Globus pallidus (tissue), 1 donor: ENCODE results near the gene F5.
"Not testable (repeated sequence)": the region's sequence is repeated elsewhere in the genome, so short reads cannot be mapped to it uniquely, and the experiment has no call there.

Source experiments
- DNase-seq: peaks from one replicate; pipeline ENCODE4 v3.0.0-alpha.2; 2015; ENCODE audit warnings: low spot score

Gene F5

GRCh38 chr1:169508432-169509338 is 77.6 kb downstream of the F5 start:
- DNase-seq: no peak

- no peak for DNase-seq
These were observed 78.9 kb downstream of the F5 start for GRCh38 chr1:169507413-169507812.

- not testable (repeated sequence) for DNase-seq
These were observed 82.7 kb downstream of the F5 start for GRCh38 chr1:169503601-169504000.

GRCh38 chr1:169499807-169500206 is 86.5 kb downstream of the F5 start:
- DNase-seq: no peak

DNA sequence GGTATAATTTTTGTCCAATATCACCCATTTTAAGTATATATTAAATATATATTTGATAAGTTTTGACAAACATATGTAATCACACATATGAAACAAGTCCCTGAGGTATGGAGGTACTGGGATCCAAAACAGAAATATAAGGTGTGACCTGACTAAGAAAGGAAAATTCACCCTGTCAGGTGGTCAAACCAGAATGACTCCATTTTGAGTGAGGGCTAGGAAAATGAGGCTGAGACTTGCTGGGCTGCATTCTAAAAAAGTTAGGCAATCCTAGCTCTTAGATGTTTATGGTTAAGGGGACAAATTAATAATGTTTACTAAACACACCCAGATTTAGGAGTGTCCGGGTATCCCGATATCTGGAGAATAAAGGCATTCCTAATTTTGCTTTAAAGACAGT is 89.0 kb downstream of the F5 start:
- no peak for DNase-seq

- no peak for DNase-seq
These were observed 90.4 kb downstream of the F5 start for GRCh38 chr1:169495916-169496315.

GRCh38 chr1:169495046-169495775 is 91.1 kb downstream of the F5 start:
- DNase-seq: no peak

DNA sequence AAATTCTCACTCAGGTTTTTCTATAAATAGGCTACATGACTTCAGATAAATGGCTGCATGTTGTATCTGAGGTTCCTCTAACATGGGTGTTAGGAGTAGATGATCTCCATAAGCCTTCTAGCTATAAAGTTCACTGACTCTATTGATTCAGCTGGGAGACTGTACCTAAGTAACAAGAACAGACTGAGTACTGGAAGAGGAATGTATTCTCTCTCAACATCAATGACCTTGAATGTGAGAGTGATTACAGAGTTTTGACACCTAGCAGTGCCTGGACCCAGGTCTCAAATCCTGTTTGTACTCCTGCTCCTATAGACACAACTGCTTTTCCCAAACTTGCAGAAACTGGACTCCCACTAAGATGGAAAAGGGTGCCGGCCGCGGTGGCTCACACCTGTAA is 91.9 kb downstream of the F5 start:
- no peak for DNase-seq

DNA sequence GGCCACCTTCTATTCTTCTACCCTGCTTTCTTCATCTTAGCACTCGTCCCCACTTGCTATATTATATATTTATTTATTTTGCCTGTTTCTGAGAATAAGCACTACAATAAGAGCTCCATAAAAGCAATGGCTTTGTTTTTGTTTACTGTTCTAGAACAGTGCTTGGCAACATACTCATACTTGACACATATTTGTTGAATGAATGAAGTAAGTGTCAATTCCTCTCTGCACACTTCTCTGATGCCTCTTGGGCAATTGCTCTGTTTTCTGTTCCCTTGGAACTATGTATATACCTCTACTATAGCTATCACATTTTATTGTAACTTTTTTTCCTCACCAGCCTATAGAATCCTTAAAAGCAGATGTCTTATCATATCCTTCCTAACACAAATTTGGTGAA is 93.0 kb downstream of the F5 start:
- DNase-seq: no peak

DNA sequence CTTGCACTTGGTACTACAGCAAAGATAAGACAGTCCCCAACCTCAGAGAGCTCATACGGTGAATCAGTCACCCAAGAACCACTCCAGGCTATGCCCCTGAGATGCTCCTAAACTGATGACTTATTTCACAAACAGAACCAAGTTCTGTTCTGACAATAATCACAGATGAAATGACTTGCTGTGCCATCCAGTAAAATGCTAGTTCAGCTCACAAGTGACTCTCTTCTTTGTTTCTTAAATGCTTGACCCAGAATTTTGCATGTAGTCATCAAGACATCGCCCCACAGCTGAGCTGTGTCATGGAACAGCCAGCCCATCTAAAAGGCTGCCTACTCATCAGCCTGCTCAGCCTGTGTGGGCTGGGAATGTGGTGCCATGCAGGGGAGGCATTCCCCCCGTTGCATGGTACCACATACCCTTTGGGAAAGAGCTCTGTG is 94.4 kb downstream of the F5 start:
- no peak for DNase-seq

DNA sequence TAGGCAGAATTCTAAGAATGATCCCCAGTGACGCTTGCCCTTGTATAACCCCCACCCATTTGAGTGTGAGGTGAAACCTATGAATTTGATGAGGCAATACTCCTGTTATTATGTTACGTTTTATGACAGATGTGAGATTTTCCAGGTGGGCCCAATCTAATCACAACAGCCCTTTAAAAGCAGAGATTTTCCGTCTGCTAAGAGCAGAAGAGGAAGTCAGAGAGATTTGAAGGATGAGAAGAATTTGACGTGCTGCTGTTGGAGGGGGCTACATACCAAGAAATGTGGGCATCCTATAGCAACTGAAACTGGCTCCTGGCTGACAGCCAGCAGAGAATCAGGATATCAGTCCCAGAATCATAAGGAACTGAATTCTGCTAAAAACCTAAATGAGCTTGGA is 98.1 kb downstream of the F5 start:
- no peak for DNase-seq

DNA sequence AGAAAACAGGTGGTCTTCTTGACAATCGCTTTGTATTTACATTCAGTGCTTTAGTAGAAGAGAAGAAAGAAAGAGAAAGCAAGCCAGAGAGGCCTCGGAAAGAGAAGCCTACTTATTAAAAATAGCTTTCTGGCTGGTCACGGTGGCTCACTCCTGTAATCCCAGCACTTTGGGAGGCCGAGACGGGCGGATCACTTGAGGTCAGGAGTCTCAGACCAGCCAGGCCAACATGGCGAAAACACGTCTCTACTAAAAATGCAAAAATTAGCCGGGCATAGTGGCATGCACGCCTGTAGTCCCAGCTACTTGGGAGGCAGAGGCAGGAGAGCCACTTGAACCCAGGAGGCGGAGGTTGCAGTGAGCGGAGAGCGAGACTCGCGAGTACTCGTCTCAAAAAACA is 98.7 kb downstream of the F5 start:
- DNase-seq: no peak

- no peak for DNase-seq
These were observed 99.1 kb downstream of the F5 start for GRCh38 chr1:169487133-169487532.

DNA sequence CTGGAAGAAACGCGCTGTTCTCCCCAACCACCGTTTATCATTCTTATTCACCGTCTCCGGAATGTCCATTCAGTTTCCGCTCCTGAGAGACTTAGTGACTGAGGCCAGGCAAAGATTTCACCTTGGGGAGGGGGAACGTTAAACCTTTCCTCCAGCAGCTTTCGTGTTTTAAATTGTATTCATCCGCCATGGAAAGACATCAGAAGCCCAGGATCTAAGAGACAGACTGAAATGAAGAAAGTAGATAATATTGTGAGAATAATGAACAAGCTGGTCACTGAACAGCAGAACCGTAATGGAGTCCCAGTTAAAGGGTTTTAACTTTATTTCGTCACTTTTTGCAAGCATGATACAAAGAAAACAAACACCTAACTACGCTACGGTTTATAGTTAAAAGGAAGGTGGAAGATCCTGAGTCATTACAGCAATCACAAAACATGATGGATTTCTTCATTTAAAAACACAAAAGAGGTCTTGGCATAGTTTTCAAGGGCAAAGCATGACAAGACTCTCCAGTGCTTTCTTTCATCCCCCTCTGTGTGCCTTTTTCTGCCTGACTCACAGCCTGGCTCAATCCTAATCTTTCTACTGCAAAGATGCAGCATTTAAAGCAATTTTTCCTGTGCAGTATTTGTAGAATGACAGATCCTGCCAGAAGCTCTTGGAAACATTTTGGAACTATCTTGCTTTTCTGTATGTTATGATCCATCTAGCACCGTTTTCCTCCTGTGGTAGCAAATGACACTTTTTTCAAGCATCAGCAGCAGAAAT is 99.8 kb downstream of the F5 start:
- DNase-seq: peak; percentile 20

GRCh38 chr1:169485431-169486280 is 100.6 kb downstream of the F5 start, which contains the start of gene SLC19A2:
SLC19A2 (minus strand) TSS chr1:169485944; CDS start chr1:169485766, 178 bp downstream.
- peak; percentile 100 for DNase-seq

GRCh38 chr1:169484683-169485430 is 101.4 kb downstream of the F5 start:
- DNase-seq: peak; percentile 59

GRCh38 chr1:169484101-169484500 is 102.2 kb downstream of the F5 start:
- peak; percentile 20 for DNase-seq

- peak; percentile 46 for DNase-seq
These were observed 102.7 kb downstream of the F5 start for GRCh38 chr1:169483500-169483966.

DNA sequence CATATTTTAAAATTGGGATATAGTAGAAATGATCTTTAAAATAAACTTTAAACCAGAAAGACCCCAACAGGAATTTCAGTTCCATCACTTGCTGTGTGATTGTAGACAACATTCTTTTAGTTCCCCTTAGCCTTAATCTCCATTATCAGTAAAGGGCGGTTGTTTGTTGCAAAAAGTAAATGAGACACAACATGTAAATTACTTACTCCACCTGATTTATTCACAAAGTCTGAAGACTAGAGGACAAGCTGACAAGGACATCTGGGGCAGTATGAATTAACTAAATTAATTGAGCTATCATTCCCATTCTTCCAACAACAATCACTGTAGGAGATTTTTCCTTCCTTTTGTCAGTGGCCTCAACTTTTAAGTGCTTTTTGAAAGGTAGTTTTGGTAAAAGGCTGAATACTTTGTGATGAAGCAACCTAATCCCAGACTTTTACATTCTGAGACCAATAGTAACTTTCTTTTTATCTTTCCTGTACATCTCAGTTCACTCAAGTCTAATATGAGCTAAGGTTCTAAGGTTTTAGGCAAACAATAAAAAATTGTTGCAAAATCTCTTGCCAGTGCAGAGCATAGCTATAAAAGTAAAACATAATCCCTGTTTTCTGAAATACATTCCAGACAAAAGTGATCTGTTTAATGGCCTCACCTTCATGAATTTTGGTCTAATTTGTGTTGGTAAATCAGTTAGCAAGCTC is 106.8 kb downstream of the F5 start:
- no peak for DNase-seq
